ENCODE data around the gene FAM110C.

GRCh38 chr2:80378-80777 lies 34.1 kb upstream of the FAM110C start:
- TF ChIP-seq CTCF (IDR thresholded peaks at IDR 0.05) (no peak), POLR2A (IDR thresholded peaks at IDR 0.05) (no peak)

Data from uterus (tissue), 2 donors.